Parathyroid adenoma (tissue), 2 donors: Measurements from ENCODE around the gene EN2.

Experiments
- H2AFZ ChIP-seq: fragments of 300-600 bp; sonication (generic); one replicate; pipeline ENCODE4 v1.7.0; 2017; ENCODE audit warnings: antibody characterized with exemption, mild to moderate bottlenecking
- H3K27ac ChIP-seq: fragments of 300-600 bp; sonication (generic); one replicate; pipeline ENCODE4 v1.7.0; 2017
- H3K27me3 ChIP-seq: fragments of 300-600 bp; sonication (generic); one replicate; pipeline ENCODE4 v1.7.0; 2017; ENCODE audit warnings: low read length; ENCODE audit not compliant: control insufficient read depth, insufficient read depth
- H3K36me3 ChIP-seq: fragments of 300-600 bp; sonication (generic); one replicate; pipeline ENCODE4 v1.7.0; 2017; ENCODE audit warnings: low read length; ENCODE audit not compliant: control insufficient read depth, insufficient read depth
- H3K4me1 ChIP-seq: fragments of 300-600 bp; sonication (generic); one replicate; pipeline ENCODE4 v1.7.0; 2017; ENCODE audit warnings: control low read depth
- H3K4me2 ChIP-seq: fragments of 300-600 bp; sonication (generic); one replicate; pipeline ENCODE4 v1.7.0; 2017; ENCODE audit warnings: low read length
- H3K4me3 ChIP-seq: fragments of 300-600 bp; sonication (generic); one replicate; pipeline ENCODE4 v1.7.0; 2017; ENCODE audit warnings: low read depth, low read length
- H3K79me2 ChIP-seq: fragments of 300-600 bp; sonication (generic); one replicate; pipeline ENCODE4 v1.7.0; 2017; ENCODE audit warnings: control low read depth
- H3K9ac ChIP-seq: fragments of 300-600 bp; sonication (generic); one replicate; pipeline ENCODE4 v1.7.0; 2017; ENCODE audit warnings: mild to moderate bottlenecking
- H3K9me3 ChIP-seq: fragments of 300-600 bp; sonication (generic); one replicate; pipeline ENCODE4 v1.7.0; 2017; ENCODE audit warnings: low read length; ENCODE audit not compliant: control insufficient read depth
- CTCF ChIP-seq: fragments of 300-600 bp; sonication (generic); IDR thresholded peaks from one replicate; pipeline ENCODE4 v1.7.0; 2017; ENCODE audit warnings: antibody characterized with exemption, mild to moderate bottlenecking
- donor health status: primary hyperparathyroidism.

EN2 gene

GRCh38 chr7:155429651-155430050 is 28.3 kb upstream of the EN2 start:
- H3K9me3 ChIP-seq = no peaks in the 10 kb centered on the region
- H3K27ac ChIP-seq = no peak overlapping the region
- no peak overlapping the region for H3K4me2 ChIP-seq
- no peak for TF ChIP-seq CTCF
- no peaks in the 10 kb centered on the region for H3K36me3 ChIP-seq
- H3K4me1 ChIP-seq = no peaks in the 10 kb centered on the region
- H3K27me3 ChIP-seq = no peaks in the 10 kb centered on the region
- H3K79me2 ChIP-seq = no peaks in the 10 kb centered on the region
- H2AFZ ChIP-seq = no peak overlapping the region
- no peak overlapping the region for H3K9ac ChIP-seq
- H3K4me3 ChIP-seq = no peak overlapping the region

GRCh38 chr7:155430606-155431005 is 27.3 kb upstream of the EN2 start:
- no peaks in the 10 kb centered on the region for H3K36me3 ChIP-seq
- no peak for TF ChIP-seq CTCF
- H3K9ac ChIP-seq = no peak overlapping the region
- no peaks in the 10 kb centered on the region for H3K79me2 ChIP-seq
- H3K27ac ChIP-seq = no peak overlapping the region
- no peak overlapping the region for H3K4me2 ChIP-seq
- H2AFZ ChIP-seq = no peak overlapping the region
- no peaks in the 10 kb centered on the region for H3K4me1 ChIP-seq
- no peaks in the 10 kb centered on the region for H3K27me3 ChIP-seq
- H3K4me3 ChIP-seq = no peak overlapping the region
- no peaks in the 10 kb centered on the region for H3K9me3 ChIP-seq

- Histone ChIP-seq H3K27me3 (no peaks in the 10 kb centered on the region), H2AFZ (no peak overlapping the region), H3K4me3 (no peak overlapping the region), H3K36me3 (no peaks in the 10 kb centered on the region), H3K9ac (no peak overlapping the region), H3K4me1 (no peaks in the 10 kb centered on the region), H3K9me3 (no peaks in the 10 kb centered on the region), H3K79me2 (no peaks in the 10 kb centered on the region), H3K4me2 (no peak overlapping the region), H3K27ac (no peak overlapping the region)
- no peak for TF ChIP-seq CTCF
Measured at GRCh38 chr7:155431231-155431630, 26.7 kb upstream of the EN2 start.

- Histone ChIP-seq H3K4me1 (no peaks in the 10 kb centered on the region), H3K27me3 (no peaks in the 10 kb centered on the region), H3K4me2 (no peak overlapping the region), H2AFZ (no peak overlapping the region), H3K36me3 (no peaks in the 10 kb centered on the region), H3K27ac (no peak overlapping the region), H3K4me3 (no peak overlapping the region), H3K9me3 (no peaks in the 10 kb centered on the region), H3K79me2 (no peaks in the 10 kb centered on the region), H3K9ac (no peak overlapping the region)
- no peak for TF ChIP-seq CTCF
Measured at GRCh38 chr7:155431711-155432110, 26.2 kb upstream of the EN2 start.

GRCh38 chr7:155435110-155435509 is 22.8 kb upstream of the EN2 start:
- Histone ChIP-seq H3K4me2 (no peak overlapping the region), H3K4me3 (no peak overlapping the region), H3K27ac (no peak overlapping the region), H2AFZ (no peak overlapping the region), H3K9me3 (no peaks in the 10 kb centered on the region), H3K36me3 (no peaks in the 10 kb centered on the region), H3K79me2 (no peaks in the 10 kb centered on the region), H3K27me3 (no peaks in the 10 kb centered on the region), H3K4me1 (no peaks in the 10 kb centered on the region), H3K9ac (no peak overlapping the region)
- no peak for TF ChIP-seq CTCF
